Liver (tissue), 3 donors: ENCODE data around the gene GNB5.

Experiments used
- CTCF ChIP-seq: fragments of 150-350 bp; IDR thresholded peaks from 2 replicates; pipeline ENCODE4 v1.5.1; 2017; ENCODE audit warnings: improper control_type of control experiment, low read depth, low read length; ENCODE audit not compliant: missing input control
- FOXA1 ChIP-seq: IDR thresholded peaks from 2 replicates; pipeline ENCODE4 v1.6.1; 2016; ENCODE audit warnings: antibody characterized with exemption
- GABPA ChIP-seq, 2 donors: IDR thresholded peaks in 1 of 2; conservative IDR thresholded peaks in 1 of 2; 2 replicates each; pipeline ENCODE4 v1.6.1; 2016; ENCODE audit warnings: antibody characterized with exemption in 2 of 2, mild to moderate bottlenecking in 1 of 2, moderate library complexity in 1 of 2
- HNF4A ChIP-seq, 2 donors: conservative IDR thresholded peaks; 2 replicates each; pipeline ENCODE4 v1.6.1; 2016; ENCODE audit warnings: antibody characterized with exemption in 2 of 2, mild to moderate bottlenecking in 2 of 2
- MAX ChIP-seq: IDR thresholded peaks from 2 replicates; pipeline ENCODE4 v1.6.1; 2016; ENCODE audit warnings: antibody characterized with exemption
- RAD21 ChIP-seq, 2 donors: IDR thresholded peaks; 2 replicates each; pipeline ENCODE4 v1.6.1; 2016; ENCODE audit warnings: antibody characterized with exemption in 2 of 2, mild to moderate bottlenecking in 2 of 2
- REST ChIP-seq: IDR thresholded peaks from 2 replicates; pipeline ENCODE4 v1.6.1; 2016; ENCODE audit warnings: antibody characterized with exemption, mild to moderate bottlenecking
- YY1 ChIP-seq: IDR thresholded peaks from 2 replicates; pipeline ENCODE4 v1.6.1; 2016; ENCODE audit warnings: antibody characterized with exemption, mild to moderate bottlenecking
- ZBTB33 ChIP-seq: IDR thresholded peaks from 2 replicates; pipeline ENCODE4 v1.6.1; 2016; ENCODE audit warnings: antibody characterized with exemption
- donor health status: healthy.
- donor health status: healthy.

- no peak for TF ChIP-seq MAX
- TF ChIP-seq CTCF: no peak
- no peak for TF ChIP-seq YY1
- TF ChIP-seq RAD21 (IDR thresholded peaks at IDR 0.05): no peak
- TF ChIP-seq HNF4A (conservative IDR thresholded peaks at IDR 0.05): no peak
- TF ChIP-seq FOXA1: no peak
- TF ChIP-seq REST: no peak
- TF ChIP-seq GABPA (IDR thresholded peaks at IDR 0.05 in 1 of 2, conservative IDR thresholded peaks at IDR 0.05 in 1 of 2): no peak
- no peak for TF ChIP-seq ZBTB33
Observed at GRCh38 chr15:52186651-52187486, 4.3 kb downstream of the GNB5 start.
